HepG2 (cell line): Measurements from ENCODE around the gene FOXA1. TPM values are rescaled to one million over a fixed set of nuclear protein-coding genes. Genes with fewer than 3 reads are reported as not detected.

Experiments used
- ARNTL ChIP-seq: sonication (generic); formaldehyde crosslinking; IDR thresholded peaks from 2 replicates; pipeline ENCODE4 v1.4.0; 2020; ENCODE audit warnings: mild to moderate bottlenecking, missing genetic modification reagents
- ATAD3A ChIP-seq: sonication (generic); formaldehyde crosslinking; IDR thresholded peaks from 2 replicates; pipeline ENCODE4 v1.4.0; 2020; ENCODE audit warnings: missing genetic modification reagents
- DR1 ChIP-seq: sonication (generic); formaldehyde crosslinking; IDR thresholded peaks from 2 replicates; pipeline ENCODE4 v1.8.0; 2021; ENCODE audit warnings: mild to moderate bottlenecking, missing genetic modification reagents, inconsistent platforms
- FOXP4 ChIP-seq: sonication (generic); formaldehyde crosslinking; IDR thresholded peaks from 2 replicates; pipeline ENCODE4 v1.4.0; 2020; ENCODE audit warnings: missing genetic modification reagents
- HDAC6 ChIP-seq: fragments of 200-600 bp; sonication (generic); IDR thresholded peaks from 2 replicates; pipeline ENCODE4 v1.7.0; 2017; ENCODE audit warnings: mild to moderate bottlenecking, antibody characterized with exemption, low read length, low read depth
- HNRNPH1 ChIP-seq: fragments of 200-400 bp; formaldehyde crosslinking; optimal IDR thresholded peaks from 2 replicates; pipeline ENCODE3; 2017; ENCODE audit warnings: mild to moderate bottlenecking, low read depth, low read length
- HOMEZ ChIP-seq: IDR thresholded peaks from 2 replicates; pipeline ENCODE4 v1.6.1; 2016; ENCODE audit warnings: low read depth
- MED1 ChIP-seq: sonication (generic); formaldehyde crosslinking; IDR thresholded peaks from 2 replicates; pipeline ENCODE4 v1.4.0; 2020; ENCODE audit warnings: missing genetic modification reagents
- MNT ChIP-seq: fragments of 450-650 bp; IDR thresholded peaks from 2 replicates; pipeline ENCODE4 v1.6.1; 2016
- PCBP2 ChIP-seq: fragments of 200-400 bp; formaldehyde crosslinking; optimal IDR thresholded peaks from 2 replicates; pipeline ENCODE3; 2018; ENCODE audit warnings: low read length, low read depth; ENCODE audit not compliant: poor library complexity, severe bottlenecking
- SRF ChIP-seq: IDR thresholded peaks from 2 replicates; pipeline ENCODE4 v1.6.1; 2011; ENCODE audit warnings: mild to moderate bottlenecking, low read depth, low read length, moderate library complexity
- YEATS4 ChIP-seq: sonication (generic); formaldehyde crosslinking; IDR thresholded peaks from 2 replicates; pipeline ENCODE4 v1.4.0; 2020; ENCODE audit warnings: missing genetic modification reagents, borderline replicate concordance
- ZBTB49 ChIP-seq: sonication (generic); formaldehyde crosslinking; IDR thresholded peaks from 2 replicates; pipeline ENCODE4 v1.4.0; 2020; ENCODE audit warnings: missing genetic modification reagents, borderline replicate concordance
- ZFP62 ChIP-seq: sonication (generic); formaldehyde crosslinking; IDR thresholded peaks from 2 replicates; pipeline ENCODE4 v1.4.0; 2020; ENCODE audit warnings: missing genetic modification reagents
- ZNF253 ChIP-seq: sonication (generic); formaldehyde crosslinking; IDR thresholded peaks from 2 replicates; pipeline ENCODE4 v1.8.0; 2022; ENCODE audit warnings: mild to moderate bottlenecking, missing genetic modification reagents, borderline replicate concordance
- ZNF484 ChIP-seq: sonication (generic); formaldehyde crosslinking; IDR thresholded peaks from 2 replicates; pipeline ENCODE4 v1.5.1; 2020; ENCODE audit warnings: mild to moderate bottlenecking, low read depth, missing genetic modification reagents, borderline replicate concordance
- polyA plus RNA-seq, 8 experiments: library from polyadenylated mRNA; depleted of rRNA in 3 of 8; stranded (reverse) in 7 of 8; unstranded in 1 of 8; fragments of >200 nt; fragmentation: Illumina TruSeq in 4 of 8; extraction: Trizol in 4 of 8; gene quantifications; 2 replicates each; pipeline versions ENCODE4 v1.2.1 to v1.2.3, GENCODE V29; 2011 to 2016; ENCODE audit warnings: low read depth in 4 of 8, missing spikeins in 1 of 8, mixed read lengths in 1 of 8; ENCODE audit not compliant: insufficient read depth in 1 of 8
- total RNA-seq, 5 experiments: library from RNA; depleted of rRNA; stranded (reverse); fragments of >200 nt; fragmentation: Illumina TruSeq; extraction: Trizol; gene quantifications; 2 replicates each; pipeline ENCODE4 v1.2.3, GENCODE V29; 2016; ENCODE audit warnings: low read depth in 1 of 5
- TF ChIP-seq, protein P1 (sequence below): sonication (generic); formaldehyde crosslinking; IDR thresholded peaks from 2 replicates; pipeline ENCODE4 v1.5.0; 2020; ENCODE audit warnings: missing genetic modification reagents
- TF ChIP-seq, protein P2 (sequence below): sonication (generic); formaldehyde crosslinking; IDR thresholded peaks from 2 replicates; pipeline ENCODE4 v1.4.0; 2020; ENCODE audit warnings: missing genetic modification reagents

FOXA1 gene
- total and polyA plus RNA-seq, 2 of the 13 experiments (the other 11 are each of a cell fraction or from before 2014, with no cell fraction given), result 43.4 to 58.6 TPM

DNA sequence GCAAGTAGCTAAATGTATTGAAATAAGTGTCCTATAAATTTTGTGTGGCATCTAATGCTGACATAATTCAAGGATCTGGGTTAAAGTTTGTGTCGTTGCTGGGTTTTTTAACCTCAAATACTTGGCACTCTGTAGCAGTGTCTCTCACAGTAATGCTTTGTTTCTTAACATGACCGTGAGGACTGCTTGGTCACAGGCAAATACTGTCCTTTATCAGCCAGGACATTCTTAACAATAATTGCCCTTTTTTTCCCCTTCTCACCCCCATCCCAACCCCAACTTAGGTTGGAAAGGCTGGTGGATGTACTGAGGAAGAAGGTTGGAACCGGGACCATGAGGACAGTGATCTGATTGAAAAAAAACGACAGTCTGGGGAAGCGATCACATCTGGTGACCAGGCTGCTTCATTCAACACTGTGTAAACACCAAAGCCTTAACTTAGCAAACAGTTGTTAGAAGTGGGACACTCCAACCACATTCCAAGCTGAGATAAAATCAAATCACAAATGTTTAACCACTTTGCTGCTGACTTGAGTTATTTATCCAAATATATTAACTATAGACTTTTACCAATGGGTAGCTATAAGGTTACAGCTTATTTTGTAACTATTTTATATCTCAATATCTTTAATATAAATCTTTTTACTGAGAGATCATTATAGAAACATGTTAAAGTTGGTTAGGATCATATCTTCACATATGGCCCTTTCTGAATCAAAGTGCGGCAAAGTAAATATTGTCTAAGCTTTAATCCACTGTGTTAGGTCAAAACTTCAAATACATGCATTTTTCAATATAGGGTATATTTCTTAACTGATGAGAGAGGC is 48.2 kb downstream of the FOXA1 start (continued):
- TF ChIP-seq ATAD3A (CRISPR knock-in tag) (no peak), FOXP4 (peak; percentile 100), SRF (peak; percentile 0; the same call in 1 of the 2 replicates), ARNTL (CRISPR knock-in tag) (peak; percentile 81), ZNF253 (CRISPR knock-in tag) (no peak), HDAC6 (no peak), DR1 (CRISPR knock-in tag) (no peak; the same call in 1 of the 2 replicates), ZBTB49 (CRISPR knock-in tag) (no peak), MED1 (CRISPR knock-in tag) (peak; percentile 96), PCBP2 (no peak), HOMEZ (CRISPR knock-in tag) (peak; percentile 100), MNT (no peak), ZFP62 (no peak), YEATS4 (CRISPR knock-in tag) (peak; percentile 83), ZNF484 (CRISPR knock-in tag) (no peak), HNRNPH1 (no peak)
- TF ChIP-seq, protein P1, sequence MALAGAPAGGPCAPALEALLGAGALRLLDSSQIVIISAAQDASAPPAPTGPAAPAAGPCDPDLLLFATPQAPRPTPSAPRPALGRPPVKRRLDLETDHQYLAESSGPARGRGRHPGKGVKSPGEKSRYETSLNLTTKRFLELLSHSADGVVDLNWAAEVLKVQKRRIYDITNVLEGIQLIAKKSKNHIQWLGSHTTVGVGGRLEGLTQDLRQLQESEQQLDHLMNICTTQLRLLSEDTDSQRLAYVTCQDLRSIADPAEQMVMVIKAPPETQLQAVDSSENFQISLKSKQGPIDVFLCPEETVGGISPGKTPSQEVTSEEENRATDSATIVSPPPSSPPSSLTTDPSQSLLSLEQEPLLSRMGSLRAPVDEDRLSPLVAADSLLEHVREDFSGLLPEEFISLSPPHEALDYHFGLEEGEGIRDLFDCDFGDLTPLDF (CRISPR knock-in tag), result no peak
- TF ChIP-seq, protein P2, sequence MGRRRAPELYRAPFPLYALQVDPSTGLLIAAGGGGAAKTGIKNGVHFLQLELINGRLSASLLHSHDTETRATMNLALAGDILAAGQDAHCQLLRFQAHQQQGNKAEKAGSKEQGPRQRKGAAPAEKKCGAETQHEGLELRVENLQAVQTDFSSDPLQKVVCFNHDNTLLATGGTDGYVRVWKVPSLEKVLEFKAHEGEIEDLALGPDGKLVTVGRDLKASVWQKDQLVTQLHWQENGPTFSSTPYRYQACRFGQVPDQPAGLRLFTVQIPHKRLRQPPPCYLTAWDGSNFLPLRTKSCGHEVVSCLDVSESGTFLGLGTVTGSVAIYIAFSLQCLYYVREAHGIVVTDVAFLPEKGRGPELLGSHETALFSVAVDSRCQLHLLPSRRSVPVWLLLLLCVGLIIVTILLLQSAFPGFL (CRISPR knock-in tag), result no peak
